AG04450 (cell line): ENCODE results near the gene TNFSF9. TPM values are rescaled to one million over a fixed set of nuclear protein-coding genes. Genes with fewer than 3 reads are reported as not detected.

ENCODE experiments used
- CTCF ChIA-PET: fragments of 300-600, 350-600 bp; formaldehyde crosslinking; extraction: SDS; loops from one replicate; lab custom pipeline; 2022; ENCODE audit warnings: antibody characterized with exemption, inconsistent platforms; lab: Charles Lee
- POLR2A ChIA-PET: fragments of 350-600 bp; formaldehyde crosslinking; extraction: SDS; loops from one replicate; lab custom pipeline; 2021; ENCODE audit warnings: antibody characterized with exemption, inconsistent platforms; lab: Yijun Ruan, JAX
- DNase-seq: peaks from one replicate; pipeline ENCODE4 v3.0.0-alpha.2; 2011; ENCODE audit warnings: low read depth, low spot score
- H3K27ac ChIP-seq: one replicate; pipeline ENCODE4 v1.5.1; 2012; ENCODE audit warnings: low read depth, low read length, control low read depth
- H3K27me3 ChIP-seq: one replicate; pipeline ENCODE4 v1.6.0; 2012; ENCODE audit warnings: low read length; ENCODE audit not compliant: control insufficient read depth, insufficient read depth
- H3K4me3 ChIP-seq: 2 replicates; pipeline ENCODE4 v1.5.1; 2011; ENCODE audit warnings: mild to moderate bottlenecking, low read depth, low read length, control low read depth
- H3K9me3 ChIP-seq: 2 replicates; pipeline ENCODE4 v1.5.1; 2012; ENCODE audit warnings: low read length; ENCODE audit not compliant: control insufficient read depth, insufficient read depth
- polyA plus RNA-seq: library from polyadenylated mRNA; depleted of rRNA; stranded (reverse); fragments of >200 nt; gene quantifications from 2 replicates; pipeline ENCODE4 v1.2.3, GENCODE V29; 2011
- TF ChIP-seq, protein P1 (sequence below): IDR thresholded peaks from 2 replicates; pipeline ENCODE4 v1.5.1; 2011; ENCODE audit warnings: low read depth, low read length, control low read depth, inconsistent platforms

Gene TNFSF9
- polyA plus RNA-seq, 1 experiment, result 0.14 TPM

DNA sequence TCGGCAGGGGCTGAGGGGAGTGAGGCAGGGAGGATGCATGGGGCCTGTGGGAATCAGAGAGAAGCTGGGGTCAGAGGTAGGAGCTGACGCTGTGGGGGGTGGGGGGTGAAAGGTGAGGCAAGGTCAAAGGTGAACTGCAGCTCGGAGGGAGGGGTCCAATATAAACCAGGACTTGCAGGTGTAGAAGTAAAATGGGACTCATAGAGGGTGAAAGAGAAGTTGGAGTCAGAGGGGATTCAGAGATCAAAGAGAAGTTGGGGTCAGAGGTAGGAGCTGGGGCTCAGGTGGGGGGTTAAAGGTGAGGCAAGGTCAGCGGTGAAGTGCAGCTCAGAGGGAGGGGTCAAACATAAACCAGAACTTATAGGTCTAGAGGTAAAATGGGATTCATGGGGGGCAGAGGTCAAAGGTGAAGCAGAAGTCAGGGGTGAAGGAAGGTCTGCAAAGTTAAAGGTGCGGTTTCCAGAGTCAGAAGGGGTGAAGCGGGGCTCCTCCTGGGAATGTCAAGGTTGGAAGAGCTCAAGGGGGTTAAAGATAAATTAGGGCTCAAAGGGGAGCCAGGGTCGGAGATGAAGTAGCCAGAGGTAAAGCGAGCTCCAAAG, 36.3 kb upstream of the TNFSF9 start:
- ChIA-PET CTCF (no interaction called here), POLR2A (no interaction called here)
- no peak for DNase-seq
- H3K27me3 ChIP-seq, result no peaks in the 10 kb centered on the region
- TF ChIP-seq, protein P1, sequence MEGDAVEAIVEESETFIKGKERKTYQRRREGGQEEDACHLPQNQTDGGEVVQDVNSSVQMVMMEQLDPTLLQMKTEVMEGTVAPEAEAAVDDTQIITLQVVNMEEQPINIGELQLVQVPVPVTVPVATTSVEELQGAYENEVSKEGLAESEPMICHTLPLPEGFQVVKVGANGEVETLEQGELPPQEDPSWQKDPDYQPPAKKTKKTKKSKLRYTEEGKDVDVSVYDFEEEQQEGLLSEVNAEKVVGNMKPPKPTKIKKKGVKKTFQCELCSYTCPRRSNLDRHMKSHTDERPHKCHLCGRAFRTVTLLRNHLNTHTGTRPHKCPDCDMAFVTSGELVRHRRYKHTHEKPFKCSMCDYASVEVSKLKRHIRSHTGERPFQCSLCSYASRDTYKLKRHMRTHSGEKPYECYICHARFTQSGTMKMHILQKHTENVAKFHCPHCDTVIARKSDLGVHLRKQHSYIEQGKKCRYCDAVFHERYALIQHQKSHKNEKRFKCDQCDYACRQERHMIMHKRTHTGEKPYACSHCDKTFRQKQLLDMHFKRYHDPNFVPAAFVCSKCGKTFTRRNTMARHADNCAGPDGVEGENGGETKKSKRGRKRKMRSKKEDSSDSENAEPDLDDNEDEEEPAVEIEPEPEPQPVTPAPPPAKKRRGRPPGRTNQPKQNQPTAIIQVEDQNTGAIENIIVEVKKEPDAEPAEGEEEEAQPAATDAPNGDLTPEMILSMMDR, result no peak
- no peak overlapping the region for H3K4me3 ChIP-seq
- H3K9me3 ChIP-seq, result peaks cover 15% of the 10 kb centered on the region
- no peak overlapping the region for H3K27ac ChIP-seq

DNA sequence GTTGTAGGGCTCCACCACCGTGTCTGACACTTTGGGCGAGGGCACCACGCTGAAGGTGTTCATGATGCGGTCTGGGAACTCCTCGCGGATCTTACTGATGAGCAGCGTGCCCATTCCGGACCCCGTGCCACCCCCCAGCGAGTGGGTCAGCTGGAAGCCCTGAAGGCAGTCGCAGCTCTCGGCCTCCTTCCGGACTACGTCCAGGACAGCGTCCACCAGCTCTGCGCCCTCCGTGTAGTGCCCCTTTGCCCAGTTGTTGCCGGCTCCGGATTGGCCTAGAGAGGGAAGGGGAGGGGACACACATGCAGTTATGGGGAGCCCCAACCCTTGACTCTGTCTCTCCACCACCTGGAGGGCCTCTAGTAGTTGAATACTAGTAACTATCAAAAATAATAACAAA, 34.9 kb upstream of the TNFSF9 start:
- H3K9me3 ChIP-seq, result peaks cover 15% of the 10 kb centered on the region
- H3K27me3 ChIP-seq, result peaks cover 3% of the 10 kb centered on the region
- H3K4me3 ChIP-seq, result no peak overlapping the region
- H3K27ac ChIP-seq, result no peak overlapping the region
- CTCF ChIA-PET, result no interaction called here
- POLR2A ChIA-PET, result no interaction called here
- no peak for DNase-seq
- TF ChIP-seq, protein P1, result no peak

DNA sequence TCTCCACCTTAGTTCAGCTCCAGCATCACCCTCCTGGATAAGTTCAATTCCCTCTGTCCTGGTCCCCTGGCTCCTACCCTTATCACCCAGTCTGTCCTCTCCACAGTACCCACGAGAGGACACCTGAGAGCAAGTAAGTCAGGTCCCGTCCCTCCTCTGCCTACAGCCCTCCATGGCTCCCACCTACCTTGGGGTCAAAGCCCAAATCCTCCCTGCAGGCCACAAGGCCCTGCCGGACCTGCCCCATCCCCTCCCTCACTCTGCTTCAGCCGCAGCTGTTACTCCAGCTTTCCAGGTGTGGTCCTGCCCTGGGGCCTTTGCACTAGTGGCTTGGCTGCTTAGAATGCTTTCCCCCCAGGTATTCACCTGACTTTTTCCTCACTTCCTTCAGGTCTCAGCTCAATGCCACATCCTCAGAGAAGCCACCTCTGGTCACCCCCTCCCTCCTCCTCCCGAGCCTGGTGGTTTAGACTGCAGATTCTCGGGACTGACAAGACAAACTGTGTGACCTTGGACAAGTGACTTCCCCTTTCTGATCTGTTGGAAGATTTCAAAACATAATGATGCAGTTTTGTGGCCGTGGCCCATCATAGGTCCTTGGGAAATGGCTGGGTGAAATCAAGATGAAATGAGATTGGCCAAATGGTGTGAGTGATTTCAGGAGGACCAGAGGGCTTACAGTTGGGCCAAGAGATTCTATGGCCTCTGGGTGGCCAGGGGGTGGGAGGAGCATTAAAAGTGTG, 32.4 kb upstream of the TNFSF9 start:
- Histone ChIP-seq H3K9me3 (peaks cover 15% of the 10 kb centered on the region), H3K4me3 (no peak overlapping the region), H3K27ac (no peak overlapping the region), H3K27me3 (peaks cover 17% of the 10 kb centered on the region)
- TF ChIP-seq, protein P1, result no peak
- ChIA-PET CTCF (no interaction called here), POLR2A (no interaction called here)
- no peak for DNase-seq

DNA sequence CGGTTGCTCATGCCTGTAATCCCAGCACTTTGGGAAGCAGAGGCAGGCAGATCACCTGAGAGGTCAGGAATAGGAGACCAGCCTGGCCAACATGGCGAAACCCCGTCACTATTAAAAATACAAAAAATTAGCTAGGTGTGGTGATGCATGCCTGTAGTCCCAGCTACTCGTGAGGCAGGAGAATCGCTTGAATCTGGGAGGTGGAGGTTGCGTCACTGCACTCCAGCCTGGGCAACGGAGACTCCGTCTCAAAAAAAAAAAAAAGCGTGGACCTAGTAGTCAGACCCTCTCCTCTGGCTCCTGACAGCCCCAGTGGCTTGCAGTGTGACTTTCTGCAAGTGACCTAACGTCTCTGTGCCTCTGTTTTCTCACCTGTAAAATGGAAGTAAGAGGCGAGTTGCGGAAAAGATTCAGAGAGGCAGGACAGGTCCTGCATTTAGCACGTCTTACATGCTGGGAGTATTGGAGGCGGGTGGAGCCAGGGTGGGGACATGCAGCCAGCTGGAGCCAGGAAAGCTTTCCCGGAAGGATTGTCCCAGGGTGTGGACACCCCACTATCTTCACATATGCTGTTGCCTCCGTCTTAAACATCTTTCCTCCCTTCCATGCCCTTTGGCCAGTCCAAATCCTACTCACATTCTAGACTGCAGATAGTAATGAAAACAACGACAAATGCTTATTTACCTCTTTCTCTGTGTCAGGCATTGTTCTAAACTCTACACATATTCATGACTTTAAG, 31.6 kb upstream of the TNFSF9 start:
- DNase-seq, result no peak
- ChIA-PET CTCF (no interaction called here), POLR2A (no interaction called here)
- Histone ChIP-seq H3K27ac (no peak overlapping the region), H3K9me3 (peaks cover 15% of the 10 kb centered on the region), H3K4me3 (no peak overlapping the region), H3K27me3 (peaks cover 17% of the 10 kb centered on the region)
- TF ChIP-seq, protein P1, result no peak
